HG03159 (cell line): ENCODE measurements around the gene STX10.
"Not testable (repeated sequence)": the region's sequence is repeated elsewhere in the genome, so short reads cannot be mapped to it uniquely, and the experiment has no call there.

Experiments
- ATAC-seq: cut with Tn5 transposase; IDR thresholded peaks from one replicate; pipeline ENCODE4 v1.9.1; 2021; ENCODE audit warnings: mild to moderate bottlenecking, moderate library complexity; ENCODE audit not compliant: unreplicated experiment

Gene STX10

DNA sequence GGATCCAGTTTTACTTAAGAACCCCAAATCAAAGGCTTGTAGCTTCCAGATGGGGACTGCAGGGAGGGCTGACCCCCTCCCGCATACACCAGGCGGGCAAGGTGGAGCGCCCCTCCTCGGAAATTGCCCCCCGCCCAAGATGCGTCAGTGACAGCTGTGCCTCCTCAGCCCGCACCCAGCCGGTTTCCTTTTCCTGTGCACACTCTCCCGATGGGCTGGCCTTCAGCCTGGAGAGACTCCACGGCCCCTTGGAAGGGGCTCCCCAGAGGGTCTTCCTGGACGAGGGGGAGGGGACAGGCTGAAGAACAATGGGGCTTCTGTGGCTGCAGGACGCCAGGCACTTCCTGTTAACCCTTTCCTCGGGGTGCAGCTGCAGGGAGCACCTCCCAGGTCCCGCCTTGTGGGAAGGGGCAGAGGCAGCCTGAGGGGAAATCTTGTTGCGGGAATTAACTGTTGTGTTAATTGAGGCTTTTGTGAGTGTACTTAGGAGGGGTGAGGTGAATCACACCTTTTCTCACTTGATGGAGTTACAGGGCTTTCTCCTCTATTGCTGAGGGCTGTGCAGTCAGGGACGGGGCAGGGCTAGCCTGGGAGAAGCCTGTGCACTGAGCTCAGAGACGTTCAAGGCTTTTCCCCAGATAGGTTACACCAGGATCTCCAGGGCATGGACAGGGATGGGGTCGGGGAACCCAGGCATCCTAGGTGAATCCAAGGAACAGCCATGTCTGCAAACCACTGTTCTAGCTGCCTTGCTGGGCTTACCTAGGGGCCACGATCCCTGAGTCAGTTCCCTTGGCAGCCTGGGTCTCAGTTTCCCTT, 14.4 kb upstream of the STX10 start:
- no peak for ATAC-seq

DNA sequence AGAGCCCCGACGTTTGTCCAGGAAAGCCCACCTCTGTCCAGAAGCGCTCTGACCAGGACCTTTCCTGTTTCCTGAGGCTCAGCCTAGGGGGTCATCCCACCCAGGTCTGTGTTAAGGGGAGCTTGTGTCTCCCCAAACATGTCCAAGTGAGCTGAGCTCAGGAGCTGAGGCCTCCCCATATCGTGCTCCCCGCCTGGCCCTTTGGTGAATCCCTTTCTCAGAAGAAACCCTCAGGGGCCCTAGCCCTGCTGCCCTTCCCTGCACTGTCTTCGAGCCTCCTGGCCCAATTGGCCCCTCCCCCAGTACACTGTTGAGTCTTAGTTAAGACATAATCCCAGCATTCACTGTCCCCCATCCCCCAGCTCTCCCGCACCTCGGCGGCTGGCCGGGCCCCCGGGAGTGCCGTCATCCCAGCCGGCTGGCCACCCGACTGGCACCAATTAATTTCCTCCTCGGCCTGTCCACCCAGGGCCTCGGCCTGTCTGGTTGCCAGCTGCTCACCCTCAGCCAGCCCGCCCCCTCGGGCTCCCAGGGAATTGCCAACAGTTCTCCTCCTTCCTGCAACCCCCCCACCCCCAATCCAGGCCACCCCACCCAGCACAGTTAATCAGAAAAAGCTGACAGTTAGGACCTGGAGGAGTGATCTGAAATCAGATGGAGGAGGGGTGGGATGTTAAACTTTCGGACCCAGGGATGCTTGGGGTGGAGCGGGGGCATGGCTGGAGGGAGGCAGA, 13.6 kb upstream of the STX10 start:
- no peak for ATAC-seq

DNA sequence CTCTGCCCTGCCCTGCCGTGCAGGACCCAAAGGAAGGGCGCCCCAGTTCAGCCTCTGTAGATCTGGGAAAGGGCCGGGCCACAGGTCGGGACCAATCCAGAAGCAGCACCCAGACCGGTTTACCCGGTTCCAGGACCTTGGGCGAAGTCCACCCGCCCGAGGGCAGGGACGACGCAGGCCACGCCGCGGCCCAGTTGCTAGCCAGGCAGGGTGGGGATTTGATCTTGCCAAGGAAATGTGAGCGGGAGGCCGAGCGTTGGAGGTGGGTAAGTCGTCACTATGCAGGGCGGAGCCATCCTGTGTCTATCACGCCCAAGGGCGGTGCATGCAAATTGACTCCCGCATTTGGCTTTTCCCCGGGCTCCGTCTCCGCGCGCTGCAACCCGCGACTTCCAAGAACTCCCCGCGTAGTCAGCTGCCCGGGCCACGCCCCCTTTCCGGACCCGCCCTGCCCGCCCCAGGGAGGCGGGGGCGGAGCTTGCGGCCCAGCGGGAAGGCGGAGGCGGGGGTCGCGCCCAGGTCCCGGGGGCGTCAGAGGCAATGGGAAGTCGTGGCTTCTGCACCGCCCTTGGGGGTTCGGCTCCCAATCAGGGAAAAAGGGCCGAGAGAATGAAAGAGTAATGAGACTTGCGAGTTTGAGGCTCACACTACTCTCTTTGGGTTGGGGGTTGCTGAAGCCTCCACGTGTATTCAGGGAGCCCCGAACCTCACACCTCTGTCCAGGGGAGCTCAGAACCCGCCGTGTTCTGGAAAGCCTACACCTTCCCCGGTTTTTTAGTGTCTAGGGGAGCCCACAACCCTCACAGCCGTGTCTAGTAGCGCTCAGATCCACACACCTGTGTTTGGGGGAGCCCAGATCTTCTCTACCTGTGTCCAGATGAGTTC, 12.8 kb upstream of the STX10 start:
- ATAC-seq = peak; percentile 44

DNA sequence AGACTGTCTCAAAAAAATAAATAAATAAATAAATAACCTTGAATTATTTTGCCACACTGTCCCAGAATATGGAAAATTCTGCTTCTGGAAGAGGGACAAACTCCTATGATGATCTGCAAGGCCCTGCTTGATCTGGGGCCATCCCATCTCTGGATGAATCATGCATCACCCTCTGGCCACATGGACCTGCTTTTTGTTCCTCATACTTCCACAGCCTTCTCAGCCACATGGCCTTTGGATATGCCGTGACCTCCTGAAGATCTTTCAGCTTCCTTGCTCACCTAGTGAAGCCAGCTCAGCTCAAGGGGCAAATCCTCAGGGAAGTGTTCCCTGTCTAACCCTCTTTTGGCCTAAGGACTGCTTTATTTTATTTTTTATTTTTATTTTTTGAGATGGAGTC, 10.4 kb upstream of the STX10 start:
- ATAC-seq = no peak

DNA sequence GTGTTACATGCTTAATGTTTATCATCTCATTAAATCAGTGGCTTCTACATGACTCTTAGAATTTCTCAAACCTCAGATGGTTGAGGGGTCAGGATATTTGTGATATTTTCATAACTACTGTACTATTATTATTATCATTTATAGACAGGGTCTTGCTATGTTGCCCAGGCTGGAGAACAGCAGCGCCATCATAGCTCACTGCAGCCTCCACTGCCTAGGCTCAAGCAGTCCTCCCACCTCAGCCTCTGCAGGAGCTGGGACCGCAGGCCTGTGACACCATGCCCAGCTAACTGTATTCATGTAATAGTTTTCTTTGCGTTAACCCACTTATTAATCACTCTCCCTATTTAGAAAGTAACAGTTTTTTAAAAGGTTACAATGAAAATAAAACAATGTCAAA, 9.5 kb upstream of the STX10 start:
- ATAC-seq = no peak

DNA sequence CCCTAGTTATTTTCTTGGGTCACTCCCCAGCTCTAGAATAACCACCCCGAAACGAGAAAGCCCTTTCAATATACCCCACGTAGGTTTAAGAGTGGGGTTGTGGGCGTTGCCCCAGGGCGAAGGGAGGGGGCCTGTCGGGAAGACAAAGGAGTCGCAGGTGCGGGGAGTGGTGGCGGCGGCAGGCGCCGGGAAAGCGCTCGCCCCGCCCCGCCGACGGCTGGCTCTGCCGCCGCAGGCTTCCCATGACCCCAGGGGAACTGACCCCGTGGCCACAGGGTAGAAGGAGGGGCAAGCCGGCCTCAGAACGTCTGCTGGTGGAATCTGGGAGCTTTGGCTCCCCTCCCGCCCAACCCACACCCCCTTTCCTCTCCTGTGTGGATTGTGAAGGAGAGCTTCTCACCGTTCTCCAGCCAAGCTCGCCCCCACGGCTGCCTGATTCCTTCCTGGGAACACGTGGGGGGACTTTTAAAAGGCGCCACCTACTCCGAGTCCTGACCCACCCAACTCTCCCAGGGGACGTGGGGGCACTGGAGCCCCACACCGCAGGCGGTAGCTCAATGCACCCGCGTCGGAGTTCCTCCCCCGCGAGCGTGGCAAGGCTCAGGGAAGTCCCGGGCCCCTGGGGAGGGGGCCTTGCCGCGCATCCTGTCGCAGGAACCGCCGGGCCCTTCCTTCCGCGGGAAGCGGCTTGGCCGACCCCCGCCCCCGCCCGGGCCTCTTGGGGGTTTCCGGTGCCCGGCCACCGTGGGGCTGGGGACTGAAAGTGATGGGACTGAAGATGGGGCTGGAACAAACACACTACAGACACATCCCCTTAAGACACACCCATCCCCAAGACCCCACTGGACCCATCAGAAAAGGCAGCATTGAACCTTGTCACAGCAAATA, 5.5 kb upstream of the STX10 start:
- no peak for ATAC-seq

DNA sequence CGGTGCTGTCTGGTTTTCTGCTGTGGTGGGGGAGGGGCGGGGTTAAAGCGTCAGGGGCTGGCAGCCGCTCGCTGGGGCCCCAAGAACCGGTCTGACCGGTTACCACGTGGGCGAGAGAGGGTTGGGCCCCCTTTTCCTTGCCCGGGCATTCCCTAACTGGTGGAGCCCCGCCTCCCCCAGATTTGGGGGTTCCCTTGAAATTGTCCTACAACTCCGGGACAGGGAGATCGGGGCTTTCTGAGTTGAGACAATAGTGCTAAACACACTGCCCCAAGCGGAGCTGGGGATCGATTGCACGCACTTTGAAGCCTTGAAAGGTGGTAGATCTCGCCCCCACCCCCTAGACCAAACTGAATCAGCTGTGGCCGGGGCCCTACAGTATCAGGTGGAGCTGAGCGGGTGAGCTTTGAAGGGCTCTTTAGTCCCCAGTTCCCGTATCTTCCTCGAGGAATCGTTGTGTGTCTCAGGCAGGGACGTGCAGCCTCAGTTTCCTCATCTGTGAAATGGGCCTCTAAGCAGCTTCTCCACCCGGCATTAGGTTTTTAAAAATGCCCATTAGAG, 4.8 kb upstream of the STX10 start:
- ATAC-seq = no peak

DNA sequence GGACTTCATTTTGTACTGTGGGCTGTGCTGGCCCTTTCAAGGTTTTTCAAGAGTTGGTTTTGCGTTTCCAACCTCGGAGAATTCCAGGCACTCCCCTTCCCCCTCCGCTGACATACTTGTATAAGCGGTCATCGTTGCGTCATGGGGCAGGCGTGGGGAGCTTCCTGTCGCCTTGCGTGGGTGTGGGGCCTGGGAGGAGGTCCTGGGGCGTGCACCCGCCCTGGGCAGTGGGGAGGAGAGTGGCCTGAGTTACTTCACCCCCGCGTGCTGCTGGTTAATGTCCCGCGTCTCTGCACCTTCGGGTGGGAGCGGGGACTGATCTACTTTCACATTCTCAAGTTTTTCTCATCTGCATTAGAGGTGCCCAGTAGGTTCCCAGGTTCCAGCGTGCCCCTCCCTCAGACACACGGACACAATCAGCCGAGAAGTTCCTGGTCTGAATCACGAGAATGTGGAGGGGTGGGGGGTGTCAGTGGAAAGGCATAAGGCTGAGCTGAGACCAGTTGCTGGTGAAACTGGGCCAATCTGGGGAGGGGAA, 4.1 kb upstream of the STX10 start:
- ATAC-seq = no peak

DNA sequence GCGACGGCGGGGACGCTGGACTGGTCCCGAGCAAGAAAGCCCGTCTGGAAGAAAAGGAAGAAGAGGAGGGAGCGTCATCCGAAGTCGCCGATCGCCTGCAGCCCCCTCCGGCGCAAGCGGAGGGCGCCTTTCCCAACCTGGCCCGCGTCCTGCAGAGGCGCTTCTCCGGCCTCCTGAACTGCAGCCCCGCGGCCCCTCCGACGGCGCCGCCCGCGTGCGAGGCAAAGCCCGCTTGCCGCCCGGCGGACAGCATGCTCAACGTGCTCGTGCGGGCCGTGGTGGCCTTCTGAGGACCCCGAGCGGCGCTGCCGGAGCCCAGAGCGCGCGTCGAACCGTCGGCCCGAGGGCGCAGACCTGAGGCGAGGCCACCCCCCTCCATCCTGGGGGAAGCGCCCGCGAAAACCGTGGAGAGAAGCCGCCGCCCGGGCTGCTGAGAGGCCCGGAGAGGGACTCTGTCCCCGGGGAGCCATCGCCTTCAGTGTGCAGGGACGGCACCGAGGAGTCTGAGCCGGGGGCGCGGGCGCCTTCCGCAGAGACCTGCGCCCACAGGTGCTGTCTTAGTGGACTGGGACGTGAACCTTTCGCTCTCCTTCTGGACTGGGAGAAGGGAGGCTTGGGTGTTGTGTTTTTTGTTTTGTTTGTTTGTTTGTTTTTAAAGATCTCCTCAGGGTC, 3.5 kb upstream of the STX10 start:
- ATAC-seq = no peak

DNA sequence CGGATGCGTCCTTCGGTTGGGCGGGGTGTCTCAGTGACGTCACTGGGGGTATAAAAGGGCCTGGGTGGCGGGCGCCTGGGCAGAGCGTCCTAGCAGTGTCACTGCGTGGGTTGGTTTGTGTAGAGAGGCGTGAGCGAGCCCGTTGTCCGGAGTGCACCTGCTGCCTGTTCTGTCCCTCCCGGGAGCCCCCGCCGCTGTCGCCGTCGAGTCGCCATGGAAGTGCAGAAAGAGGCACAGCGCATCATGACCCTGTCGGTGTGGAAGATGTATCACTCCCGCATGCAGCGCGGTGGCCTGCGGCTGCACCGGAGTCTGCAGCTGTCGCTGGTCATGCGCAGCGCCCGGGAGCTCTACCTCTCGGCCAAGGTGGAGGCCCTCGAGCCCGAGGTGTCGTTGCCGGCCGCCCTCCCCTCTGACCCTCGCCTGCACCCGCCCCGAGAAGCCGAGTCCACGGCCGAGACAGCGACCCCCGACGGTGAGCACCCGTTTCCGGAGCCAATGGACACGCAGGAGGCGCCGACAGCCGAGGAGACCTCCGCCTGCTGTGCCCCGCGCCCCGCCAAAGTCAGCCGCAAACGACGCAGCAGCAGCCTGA, 2.9 kb upstream of the STX10 start:
- peak; percentile 34 for ATAC-seq

DNA sequence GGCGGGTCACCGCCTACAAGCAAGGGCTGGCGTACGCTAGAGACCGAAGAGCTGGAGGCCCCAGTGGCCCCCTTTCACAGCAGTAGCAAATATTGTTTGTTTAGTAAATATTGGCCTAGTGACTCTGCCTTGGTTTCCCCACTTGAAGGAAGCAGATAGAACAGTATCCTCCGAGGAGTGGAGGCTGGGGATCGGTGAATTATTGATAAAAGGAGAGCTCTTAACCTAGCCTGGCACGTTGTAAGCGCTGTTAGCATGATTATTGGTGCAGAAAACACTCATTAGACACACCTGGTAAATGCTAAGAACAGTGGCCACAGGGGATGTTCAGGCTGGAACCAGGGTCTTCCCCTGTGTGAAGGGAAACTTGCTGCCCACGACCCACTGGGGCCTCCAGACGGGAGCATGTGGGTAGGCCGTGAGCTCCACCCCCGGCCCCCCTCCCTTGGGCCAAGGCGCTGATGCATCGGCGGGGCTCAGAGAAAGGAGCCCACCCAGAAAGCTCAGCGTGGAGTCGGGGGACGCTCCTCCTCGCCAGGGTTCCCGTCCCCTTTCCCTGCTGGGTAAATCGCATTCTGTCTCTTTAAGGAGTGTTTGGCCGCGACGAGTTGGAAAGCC, 2.3 kb upstream of the STX10 start:
- ATAC-seq = peak; percentile 13

DNA sequence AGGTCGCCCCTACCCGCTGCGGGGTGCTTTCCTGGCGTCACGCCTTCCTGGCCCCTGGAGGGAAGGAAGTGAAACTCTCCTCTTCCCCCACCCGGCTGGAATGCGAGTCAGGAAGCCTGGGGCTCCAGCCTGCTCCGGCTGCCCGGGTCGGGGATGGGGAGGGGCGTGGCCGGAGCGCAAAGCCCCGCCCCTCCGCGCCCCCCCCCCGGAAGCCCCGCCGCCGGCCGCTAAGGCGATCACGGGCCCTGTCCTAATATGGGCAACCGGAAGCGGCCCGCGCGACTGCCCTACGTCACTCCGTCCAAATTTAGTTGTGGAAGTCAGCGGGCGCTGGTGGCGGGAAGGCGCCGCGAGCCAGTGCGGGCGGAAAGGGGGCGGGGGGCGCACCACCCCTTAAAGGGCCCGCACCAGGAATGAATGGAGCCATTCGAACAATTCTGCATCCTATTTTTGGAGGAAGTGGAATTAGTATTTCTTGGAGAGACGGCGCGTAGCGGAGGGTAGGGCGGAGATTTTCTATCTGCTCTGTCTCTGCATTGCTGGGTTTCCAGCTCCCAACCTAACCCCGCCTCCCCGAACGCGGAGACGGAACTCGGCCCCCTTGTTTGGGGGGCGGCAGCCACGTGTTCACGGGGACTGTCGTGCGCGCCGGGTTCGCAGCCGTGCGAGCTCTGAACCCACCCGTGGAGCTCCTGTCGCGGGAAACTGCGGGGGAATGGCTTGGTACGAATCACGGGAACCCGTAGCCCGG, 1.6 kb upstream of the STX10 start:
- ATAC-seq = peak; percentile 32

DNA sequence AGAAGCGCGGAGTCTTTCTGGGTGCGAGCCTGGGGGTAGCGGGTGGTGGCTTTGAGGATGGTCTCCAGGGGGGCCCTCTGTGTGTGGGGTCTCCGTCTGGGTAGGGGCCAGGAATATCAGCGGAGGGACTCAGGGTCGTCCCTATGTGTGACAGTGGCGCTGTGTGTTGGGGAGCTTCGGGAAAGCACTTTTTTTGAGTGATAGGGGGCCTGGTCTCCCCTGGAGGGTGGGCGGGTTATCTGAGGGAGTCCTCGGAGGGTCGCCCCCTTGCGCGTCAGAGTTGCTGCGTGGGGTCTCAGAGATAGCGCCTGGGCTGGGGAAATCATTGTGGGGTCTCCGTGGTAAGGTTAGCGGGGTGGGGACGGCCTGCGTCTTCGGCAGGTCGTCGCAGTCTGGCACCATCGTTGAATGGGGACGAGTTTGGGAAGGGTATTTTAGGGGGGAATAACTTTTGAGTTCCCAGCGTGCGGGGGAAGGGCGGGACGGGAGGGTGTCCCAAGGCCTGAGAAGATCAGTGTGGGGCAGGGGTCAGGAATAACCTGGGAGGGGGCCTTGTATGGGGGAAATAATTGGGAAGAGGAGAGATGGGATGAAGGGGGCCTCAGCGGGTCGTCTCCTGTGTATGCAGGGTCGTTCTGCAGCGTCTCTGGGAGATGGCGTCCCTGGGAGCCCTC, 893 bp upstream of the STX10 start:
- no peak for ATAC-seq

DNA sequence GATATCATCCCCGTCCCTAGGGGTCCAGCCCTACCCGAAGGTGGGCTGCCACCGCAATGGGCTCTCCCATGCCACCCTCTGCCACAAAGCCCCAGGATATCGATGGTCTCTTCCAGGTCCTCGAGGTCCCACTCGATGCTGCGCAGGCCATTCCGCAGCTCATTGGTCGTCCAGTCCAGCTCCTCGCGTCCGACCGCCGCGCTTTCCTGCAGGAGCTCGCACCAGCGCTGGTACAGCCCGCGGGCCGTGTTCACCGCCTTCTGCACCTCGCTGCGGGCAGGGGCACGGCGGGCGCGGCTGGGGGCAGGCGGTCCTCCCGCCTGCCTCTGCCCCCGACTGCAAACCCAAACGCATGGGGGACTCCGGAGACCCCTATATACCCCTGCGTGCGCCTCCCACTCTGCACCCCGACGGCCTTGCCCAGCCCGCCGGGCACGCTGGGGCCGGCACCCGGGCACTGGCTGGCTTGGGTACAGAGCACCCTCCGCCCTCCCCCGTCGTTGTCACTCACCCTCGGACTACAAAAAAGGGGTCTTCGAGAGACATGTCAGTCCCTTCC, 468 bp downstream of the STX10 start:
- no peak for ATAC-seq

DNA sequence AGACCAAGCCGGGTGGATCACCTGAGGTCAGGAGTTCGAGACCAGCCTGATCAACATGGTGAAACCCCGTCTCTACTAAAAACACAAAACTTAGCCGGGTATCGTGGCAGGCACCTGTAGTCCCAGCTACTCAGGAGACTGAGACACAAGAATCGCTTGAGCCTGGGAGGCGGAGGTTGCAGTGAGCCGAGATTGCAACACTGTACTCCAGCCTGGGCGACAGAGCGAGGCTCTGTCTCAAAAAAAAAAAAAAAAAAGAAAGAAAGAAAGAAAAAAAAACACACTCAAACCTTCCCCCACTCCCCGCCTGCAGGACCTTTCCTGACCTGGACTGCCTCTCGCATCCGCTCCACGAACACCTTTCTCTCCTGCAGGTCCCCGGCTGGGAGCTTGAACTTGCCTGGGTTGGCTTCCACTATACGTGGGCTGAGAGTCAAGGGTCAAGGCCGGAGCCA, 975 bp downstream of the STX10 start:
- ATAC-seq = not testable (repeated sequence)

DNA sequence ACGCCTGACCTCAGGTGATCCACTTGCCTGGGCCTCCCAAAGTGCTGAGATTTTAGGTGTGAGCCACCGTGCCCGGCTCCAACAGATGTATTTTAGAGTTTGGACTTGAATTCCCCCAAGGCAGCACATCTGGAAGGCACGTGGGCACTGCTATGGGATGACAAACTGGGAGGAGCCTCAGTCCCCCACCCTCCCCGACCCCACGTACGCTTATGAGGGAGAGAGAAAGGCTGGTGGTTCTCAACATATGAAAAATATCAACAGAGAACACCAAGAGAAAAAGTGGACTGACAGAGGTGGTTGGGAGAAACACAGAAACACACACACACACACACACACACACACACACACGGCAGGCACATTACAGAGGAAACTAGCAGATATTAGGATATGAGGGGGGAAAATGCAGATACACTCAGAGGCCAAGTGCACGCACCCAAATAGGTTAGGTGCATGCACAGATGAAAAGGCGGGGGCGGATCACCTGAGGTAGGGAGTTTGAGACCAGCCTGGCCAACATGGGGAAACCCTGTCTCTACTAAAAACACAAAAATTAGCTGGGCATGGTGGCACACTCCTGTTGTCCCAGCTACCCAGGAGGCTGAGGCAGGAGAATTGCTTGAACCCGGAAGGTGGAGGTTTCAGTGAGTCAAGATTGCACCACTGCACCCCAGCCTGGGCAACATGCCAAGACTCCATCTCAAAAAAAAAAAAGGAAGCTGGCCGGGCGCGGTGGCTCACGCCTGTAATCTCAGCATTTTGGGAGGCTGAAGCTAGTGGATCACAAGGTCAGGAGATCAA, 3.2 kb downstream of the STX10 start:
- ATAC-seq = no peak
